Measurements from ENCODE around the gene DCAF11. TPM values are rescaled to one million over a fixed set of nuclear protein-coding genes. Genes with fewer than 3 reads are reported as not detected.

Gene DCAF11
- total and polyA plus RNA-seq, 2 of the 13 experiments (the other 11 are each of a cell fraction or from before 2014, with no cell fraction given), result 150 to 257 TPM

DNA sequence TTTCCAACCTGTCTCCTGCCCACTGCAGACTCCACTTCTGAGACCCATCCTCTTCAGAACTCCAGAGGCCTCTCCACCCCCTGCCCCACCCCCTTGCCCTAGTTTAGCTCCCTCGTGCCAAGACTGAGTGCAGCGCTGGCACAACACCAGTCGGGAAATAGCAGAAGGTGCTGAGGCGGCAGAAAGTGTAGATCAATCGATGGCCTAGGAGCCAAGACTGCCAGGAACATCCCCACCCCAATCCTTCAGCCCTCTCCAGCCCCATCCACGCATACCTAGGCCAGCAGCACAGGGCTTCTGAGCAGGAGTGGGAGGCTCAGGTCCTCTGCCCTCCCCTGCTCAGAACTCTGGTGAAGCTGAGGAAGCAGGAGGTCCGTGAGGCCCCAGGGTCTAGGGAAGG lies 42.1 kb upstream of the DCAF11 start:
- TF ChIP-seq MAFK (conservative IDR thresholded peaks at IDR 0.05 in 1 of 2, IDR thresholded peaks at IDR 0.05 in 1 of 2; ENCODE audit: low read length in 2 of 2) (peak; percentile 86 to 88), ZNF775 (CRISPR knock-in tag; IDR thresholded peaks at IDR 0.05; ENCODE audit: borderline replicate concordance) (no peak), MAFF (IDR thresholded peaks at IDR 0.05; ENCODE audit: low read depth, low read length) (peak; percentile 70), ZNF253 (CRISPR knock-in tag; IDR thresholded peaks at IDR 0.05; ENCODE audit: borderline replicate concordance) (peak; percentile 66; the same call in 1 of the 2 replicates), ZFX (CRISPR knock-in tag; IDR thresholded peaks at IDR 0.05; ENCODE audit: low read depth) (no peak), PITX1 (CRISPR knock-in tag; IDR thresholded peaks at IDR 0.05) (0 out of 2 replicates have a peak, but pooled peaks have one; percentile 18), HNRNPK (IDR thresholded peaks at IDR 0.05; ENCODE audit: low read depth, low read length, poor library complexity, severe bottlenecking) (no peak), RBAK (CRISPR knock-in tag; IDR thresholded peaks at IDR 0.05) (peak; percentile 26; the same call in 1 of the 2 replicates)

More for the DNA sequence above, 42.1 kb upstream of the DCAF11 start:
- no peaks in the 10 kb centered on the region for H4K20me1 ChIP-seq (ENCODE audit: insufficient read depth, low read length)
- H3K36me3 ChIP-seq (replicated peaks in 1 of 2; ENCODE audit: control insufficient read depth in 1 of 2, insufficient read depth in 2 of 2, low read length in 2 of 2), result no peaks in the 10 kb centered on the region
- in situ Hi-C loops (cut with HindIII; ENCODE audit: extremely low pct_ligation_motif_present, low pct_unique_long_range_greater_than_20kb) (no loop called here), intact Hi-C loops (cut with micrococcal nuclease; ENCODE audit: unreplicated experiment) (no loop called here)
- H2AFZ ChIP-seq (ENCODE audit: low read length), result no peak overlapping the region
- no peaks in the 10 kb centered on the region for H3K79me2 ChIP-seq (ENCODE audit: insufficient read depth, low read length)
- peaks cover 46% of the 10 kb centered on the region for H3K4me1 ChIP-seq (ENCODE audit: insufficient read depth, low read length)
- H3K27ac ChIP-seq (ENCODE audit: extremely low read length, insufficient read depth, low read length), result no peak overlapping the region
- FAIRE-seq, result no peak
- H3K4me2 ChIP-seq (ENCODE audit: low read depth, low read length), result no peak overlapping the region
- ChIA-PET CTCF (ENCODE audit: low intra/inter-chr PET ratio, low total read pairs) (no interaction called here), POLR2A (interaction anchor here (1.2 to 8.3 kb wide), 5 partner anchors 9 to 89 kb away, joined by 3 to 68 read pairs (median 4); partner anchors contain the start of genes DCAF11, IRF9, NRL and PCK2)
- BruUV-seq (replicated peaks), result no TSS peak
- WGBS (ENCODE audit: low lambda C conversion rate), result 55% methylated on average over 7 of the region's 7 CpGs
- no peaks in the 10 kb centered on the region for H3K9me3 ChIP-seq (ENCODE audit: low read length)
- no peak overlapping the region for H3K4me3 ChIP-seq (replicated peaks in 1 of 3; ENCODE audit: insufficient read depth in 1 of 3, low read depth in 2 of 3, low read length in 3 of 3)
- peak; percentile 1; the same call in 1 of the 3 replicates for ATAC-seq
- peaks cover 13 to 58% of the 10 kb centered on the region in 2 experiments for H3K27me3 ChIP-seq (ENCODE audit: control insufficient read depth in 1 of 2, insufficient read depth in 2 of 2, low read length in 2 of 2)
- no peak for DNase-seq (ENCODE audit: low spot score)
- H3K9ac ChIP-seq (ENCODE audit: insufficient read depth, low read depth, low read length), result no peak overlapping the region
